HUES64 (cell line): ENCODE data around the gene PKD1L1.

ENCODE experiments used
- H3K27ac ChIP-seq: 2 replicates; pipeline ENCODE4 v1.7.0; 2013; ENCODE audit warnings: low read depth, low read length, inconsistent platforms
- H3K27me3 ChIP-seq: 2 replicates; pipeline ENCODE4 v1.6.1; 2013; ENCODE audit warnings: mild to moderate bottlenecking, low read length; ENCODE audit not compliant: insufficient read depth
- H3K36me3 ChIP-seq: 2 replicates; pipeline ENCODE4 v1.6.1; 2013; ENCODE audit warnings: mild to moderate bottlenecking, low read length; ENCODE audit not compliant: insufficient read depth
- H3K4me1 ChIP-seq: 2 replicates; pipeline ENCODE4 v1.6.1; 2013; ENCODE audit warnings: mild to moderate bottlenecking, low read length, moderate library complexity; ENCODE audit not compliant: insufficient read depth
- H3K4me3 ChIP-seq: 2 replicates; pipeline ENCODE4 v1.5.1; 2013; ENCODE audit warnings: mild to moderate bottlenecking, low read length, moderate library complexity
- H3K9ac ChIP-seq: 2 replicates; pipeline ENCODE4 v1.6.1; 2013; ENCODE audit warnings: mild to moderate bottlenecking, low read depth, low read length
- H3K9me3 ChIP-seq: 2 replicates; pipeline ENCODE4 v1.6.1; 2013; ENCODE audit warnings: low read depth, low read length; ENCODE audit not compliant: insufficient read depth
- WGBS: fragments of 150-250, 120-280 bp; methylation state at CpG from one replicate; pipeline ENCODE4 v1.1.7; 2013; ENCODE audit warnings: missing lambda C conversion rate; 5-methylcytosine and 5-hydroxymethylcytosine counted together

Gene PKD1L1

DNA sequence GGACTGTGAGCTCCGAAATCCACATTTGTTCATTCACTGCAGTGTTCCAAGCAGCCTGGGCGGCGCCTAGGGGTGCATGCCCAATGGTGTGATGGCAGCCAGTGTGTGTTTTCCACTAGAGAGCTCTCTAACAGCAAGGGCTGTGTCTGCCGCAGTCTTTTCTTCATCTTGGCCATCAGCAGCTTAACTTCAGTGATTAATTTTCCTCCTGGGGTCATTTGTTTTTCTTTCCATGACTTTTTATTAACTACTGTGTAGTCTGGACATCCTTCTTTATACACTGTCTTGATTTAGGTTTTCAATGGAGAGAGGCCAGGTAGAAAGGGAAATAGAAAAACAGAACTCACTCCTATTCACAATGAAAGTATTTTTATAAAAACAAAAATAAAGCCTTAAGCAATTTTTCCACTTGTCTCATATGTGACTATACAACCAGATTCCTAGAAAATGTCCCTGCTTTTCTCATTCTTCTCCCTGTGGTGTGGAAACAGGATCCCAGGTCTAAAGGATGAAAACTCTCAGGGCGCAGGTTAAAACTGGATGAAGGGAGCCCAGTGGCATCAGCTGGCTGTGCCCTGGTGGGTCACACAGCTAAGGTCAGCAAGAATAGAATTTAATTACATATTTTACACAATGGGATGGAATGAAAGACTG is 176.8 kb downstream of the PKD1L1 start:
- 88% methylated on average over 5 of the region's 5 CpGs for WGBS
- Histone ChIP-seq H3K9ac (no peak overlapping the region), H3K27ac (no peak overlapping the region)

DNA sequence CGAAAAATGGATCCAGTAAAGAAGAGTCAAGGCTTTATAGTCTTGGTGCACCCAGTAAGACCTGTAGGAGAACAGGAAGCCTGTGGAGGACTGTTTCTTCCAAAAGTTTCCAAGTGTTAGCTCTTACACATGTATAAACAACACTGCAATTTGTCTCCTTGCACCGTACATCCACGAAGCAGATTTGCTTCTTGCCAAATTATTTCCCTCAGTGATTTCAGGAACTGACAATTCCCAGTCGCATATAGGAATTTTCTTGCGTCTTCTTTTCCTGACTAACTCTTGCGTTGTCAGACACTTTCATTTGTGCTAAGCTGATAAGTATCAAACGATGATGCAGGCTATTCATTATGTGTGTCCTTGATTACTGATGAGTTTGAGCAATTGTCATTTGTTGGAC is 182.1 kb downstream of the PKD1L1 start:
- WGBS: 97% methylated on average over 7 of the region's 7 CpGs
- no peaks in the 10 kb centered on the region for H3K27me3 ChIP-seq
- no peaks in the 10 kb centered on the region for H3K36me3 ChIP-seq
- H3K4me1 ChIP-seq: peaks cover 7% of the 10 kb centered on the region; the same call in 1 of the 2 replicates
- H3K4me3 ChIP-seq: no peak overlapping the region
- no peaks in the 10 kb centered on the region for H3K9me3 ChIP-seq
- no peak overlapping the region for H3K9ac ChIP-seq
- no peak overlapping the region for H3K27ac ChIP-seq

More for the DNA sequence above, 176.8 kb downstream of the PKD1L1 start:
- Histone ChIP-seq H3K9me3 (no peaks in the 10 kb centered on the region), H3K4me1 (no peaks in the 10 kb centered on the region; the same call in 1 of the 2 replicates), H3K4me3 (no peak overlapping the region), H3K27me3 (no peaks in the 10 kb centered on the region), H3K36me3 (no peaks in the 10 kb centered on the region)

DNA sequence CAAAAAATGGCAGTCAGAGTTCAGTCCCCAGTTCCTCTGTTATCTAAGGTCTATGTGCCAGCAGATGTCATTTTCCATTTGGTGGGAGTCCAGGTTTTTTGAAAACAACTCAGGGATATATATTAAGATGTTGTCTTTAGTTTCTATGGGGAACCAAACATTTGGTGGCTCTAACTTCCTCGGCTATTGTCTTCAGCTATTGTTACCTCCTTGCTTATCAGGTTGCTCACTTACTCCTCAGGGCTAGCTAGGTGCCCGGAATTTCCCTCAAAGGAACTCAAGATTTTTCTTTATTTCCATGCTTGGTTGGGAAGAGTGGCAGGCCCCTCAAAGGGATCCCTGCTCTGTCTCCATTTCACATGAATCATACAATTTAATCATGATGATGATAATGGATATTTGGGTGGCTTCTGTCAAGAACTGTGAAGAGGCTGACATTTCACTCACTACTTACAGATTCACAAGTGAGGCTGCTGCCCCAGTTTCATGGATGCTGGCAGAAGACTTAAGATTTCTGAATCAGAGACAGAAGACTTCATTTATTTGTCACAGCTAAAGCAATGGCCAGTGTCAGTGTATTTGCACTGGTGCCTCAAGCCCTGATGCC is 182.8 kb downstream of the PKD1L1 start:
- Histone ChIP-seq H3K4me3 (no peak overlapping the region), H3K27ac (no peak overlapping the region), H3K9me3 (no peaks in the 10 kb centered on the region), H3K4me1 (peaks cover 7% of the 10 kb centered on the region; the same call in 1 of the 2 replicates), H3K27me3 (no peaks in the 10 kb centered on the region), H3K9ac (no peak overlapping the region), H3K36me3 (no peaks in the 10 kb centered on the region)
- WGBS: 91% methylated on average over 2 of the region's 2 CpGs

DNA sequence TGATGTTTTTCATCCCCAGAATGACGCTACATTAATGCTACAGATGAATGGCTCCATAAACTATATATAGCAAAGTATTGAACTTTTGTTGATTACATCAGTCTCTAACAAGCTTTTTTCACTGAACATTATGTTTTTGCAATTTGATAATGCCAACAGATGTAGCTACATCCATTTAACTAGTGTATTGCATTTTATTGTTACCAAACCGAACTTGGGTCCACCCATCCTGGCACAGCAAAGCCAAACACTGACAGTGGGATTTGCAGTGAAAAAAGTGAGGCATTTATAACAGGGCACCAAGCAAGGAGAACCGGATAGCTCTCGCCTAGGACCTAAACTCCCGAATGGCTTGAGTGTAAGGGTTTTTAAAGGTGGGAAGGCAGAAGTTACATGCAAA is 183.5 kb downstream of the PKD1L1 start:
- no peaks in the 10 kb centered on the region for H3K36me3 ChIP-seq
- no peak overlapping the region for H3K27ac ChIP-seq
- H3K4me1 ChIP-seq: peaks cover 7% of the 10 kb centered on the region; the same call in 1 of the 2 replicates
- no peak overlapping the region for H3K9ac ChIP-seq
- WGBS: 89% methylated on average over 5 of the region's 5 CpGs
- no peak overlapping the region for H3K4me3 ChIP-seq
- no peaks in the 10 kb centered on the region for H3K9me3 ChIP-seq
- H3K27me3 ChIP-seq: no peaks in the 10 kb centered on the region

DNA sequence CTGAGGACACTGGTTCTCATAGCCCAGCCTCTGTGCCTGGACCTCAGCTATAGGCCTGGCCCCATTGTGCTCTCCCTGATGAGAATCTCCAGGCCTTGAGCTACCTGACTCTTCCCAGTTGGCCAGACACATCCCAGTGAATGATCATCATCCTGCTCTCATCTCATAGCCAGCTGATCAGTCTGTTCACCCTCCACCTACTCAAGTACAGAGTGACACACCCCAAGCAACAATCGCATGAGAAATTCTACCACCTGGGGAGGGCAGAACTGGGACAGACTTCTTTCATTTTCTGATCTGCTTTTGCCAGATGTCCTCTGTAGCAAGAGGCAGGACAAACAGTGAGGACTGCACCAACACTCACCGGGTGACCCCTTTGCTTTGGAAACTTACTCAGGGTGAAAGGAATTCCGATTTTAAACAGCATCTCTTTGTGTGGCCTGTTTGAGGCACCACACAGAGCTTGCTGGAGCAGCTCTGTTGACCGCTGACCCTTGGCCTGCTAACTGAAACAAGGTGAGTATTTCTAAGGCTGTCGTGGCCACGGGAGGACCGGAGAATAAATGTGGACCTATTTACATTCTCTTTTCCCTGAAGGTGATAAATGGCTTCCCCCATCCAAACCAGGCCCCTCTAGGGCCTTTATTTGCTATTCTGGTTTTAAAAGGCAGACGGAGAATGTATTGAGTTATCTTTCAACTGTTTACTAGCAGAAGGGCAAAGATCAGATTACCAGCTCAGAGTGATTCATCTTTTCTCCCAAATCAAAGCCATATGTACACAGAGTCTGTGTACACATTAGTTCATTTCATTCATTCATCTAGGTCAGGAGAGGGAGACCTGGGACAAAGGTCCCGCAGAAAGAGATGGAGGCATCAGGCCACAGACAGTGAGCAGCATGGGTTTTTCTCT is 184.9 kb downstream of the PKD1L1 start:
- no peak overlapping the region for H3K27ac ChIP-seq

DNA sequence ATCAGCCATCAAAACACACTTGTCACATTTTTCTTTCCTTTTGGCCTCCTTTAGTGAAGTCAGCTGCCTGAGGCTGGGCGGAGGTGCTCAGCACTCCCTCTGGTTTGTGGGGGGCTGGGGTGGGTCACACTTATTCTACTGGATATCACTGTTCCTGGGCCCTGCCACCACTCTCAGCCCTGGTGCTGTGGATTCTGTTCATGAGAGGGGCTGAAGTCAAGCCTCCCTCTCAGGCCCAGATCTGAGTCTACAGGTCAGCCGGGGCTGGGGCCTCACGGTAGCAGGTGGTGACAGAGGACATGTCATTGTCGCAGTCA is 185.6 kb downstream of the PKD1L1 start:
- peaks cover 7% of the 10 kb centered on the region; the same call in 1 of the 2 replicates for H3K4me1 ChIP-seq
- no peak overlapping the region for H3K27ac ChIP-seq
- H3K27me3 ChIP-seq: no peaks in the 10 kb centered on the region
- no peak overlapping the region for H3K4me3 ChIP-seq
- WGBS: 92% methylated on average over 4 of the region's 4 CpGs
- H3K9me3 ChIP-seq: no peaks in the 10 kb centered on the region
- H3K9ac ChIP-seq: no peak overlapping the region
- no peaks in the 10 kb centered on the region for H3K36me3 ChIP-seq

More for the DNA sequence above, 184.9 kb downstream of the PKD1L1 start:
- H3K27me3 ChIP-seq: no peaks in the 10 kb centered on the region
- no peak overlapping the region for H3K9ac ChIP-seq
- WGBS: 76% methylated on average over 9 of the region's 9 CpGs
- peaks cover 7% of the 10 kb centered on the region; the same call in 1 of the 2 replicates for H3K4me1 ChIP-seq
- no peaks in the 10 kb centered on the region for H3K36me3 ChIP-seq
- H3K4me3 ChIP-seq: no peak overlapping the region
- H3K9me3 ChIP-seq: no peaks in the 10 kb centered on the region

DNA sequence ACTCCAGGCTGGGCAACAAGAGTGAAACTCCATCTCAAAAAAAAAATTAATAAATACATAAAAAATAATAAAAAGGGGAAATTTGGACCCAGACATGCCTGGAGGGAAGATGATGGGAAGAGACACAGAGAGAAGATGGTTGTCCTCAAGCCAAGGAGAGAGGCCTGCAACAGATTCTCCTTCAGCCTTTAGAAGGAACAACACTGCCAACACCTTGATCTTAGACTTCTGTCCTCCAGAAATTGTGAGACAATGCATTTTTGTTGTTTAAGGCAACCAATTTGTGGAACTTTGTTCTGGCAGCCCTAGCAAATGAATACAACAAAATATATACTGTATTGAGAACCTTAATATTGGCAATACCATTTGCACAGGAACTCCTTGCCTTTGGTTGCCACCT is 186.1 kb downstream of the PKD1L1 start:
- no peak overlapping the region for H3K4me3 ChIP-seq
- H3K27ac ChIP-seq: no peak overlapping the region
- H3K4me1 ChIP-seq: peaks cover 7% of the 10 kb centered on the region; the same call in 1 of the 2 replicates
- H3K36me3 ChIP-seq: no peaks in the 10 kb centered on the region
- no peaks in the 10 kb centered on the region for H3K27me3 ChIP-seq
- H3K9me3 ChIP-seq: no peaks in the 10 kb centered on the region
- H3K9ac ChIP-seq: no peak overlapping the region

DNA sequence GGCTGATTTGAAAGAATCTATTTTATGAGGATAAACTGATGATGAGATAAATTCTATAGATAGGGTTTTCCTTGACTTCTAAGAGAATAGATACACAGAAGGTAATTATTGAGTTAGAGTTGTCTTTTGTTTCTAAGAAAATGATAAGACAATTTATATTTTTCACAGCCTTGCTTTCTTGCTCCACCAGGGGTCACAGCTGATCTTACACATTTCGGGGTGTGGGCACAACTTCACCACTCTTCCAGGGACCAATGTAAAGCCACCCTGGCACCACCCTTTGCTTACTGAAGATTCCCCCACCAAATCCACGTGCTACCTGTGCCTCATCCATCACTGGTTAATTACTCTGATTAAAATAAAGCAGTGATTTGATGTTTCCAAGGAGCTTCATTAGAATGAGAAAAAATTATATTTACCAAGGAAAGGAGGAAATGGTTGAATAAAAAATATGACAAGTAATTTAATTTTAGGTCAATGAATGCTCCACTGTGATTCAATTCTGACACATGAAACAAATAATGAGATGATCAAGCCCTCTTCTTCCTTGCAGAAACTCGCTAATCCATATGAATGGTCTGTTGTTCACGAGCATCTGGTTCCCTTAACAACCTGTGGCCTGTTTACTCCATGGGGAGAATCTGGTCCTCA is 189.1 kb downstream of the PKD1L1 start:
- 86% methylated on average over 4 of the region's 4 CpGs for WGBS
- Histone ChIP-seq H3K27ac (no peak overlapping the region), H3K4me3 (no peak overlapping the region), H3K9me3 (no peaks in the 10 kb centered on the region), H3K4me1 (peaks cover 7% of the 10 kb centered on the region; the same call in 1 of the 2 replicates), H3K36me3 (no peaks in the 10 kb centered on the region), H3K27me3 (no peaks in the 10 kb centered on the region), H3K9ac (no peak overlapping the region)

DNA sequence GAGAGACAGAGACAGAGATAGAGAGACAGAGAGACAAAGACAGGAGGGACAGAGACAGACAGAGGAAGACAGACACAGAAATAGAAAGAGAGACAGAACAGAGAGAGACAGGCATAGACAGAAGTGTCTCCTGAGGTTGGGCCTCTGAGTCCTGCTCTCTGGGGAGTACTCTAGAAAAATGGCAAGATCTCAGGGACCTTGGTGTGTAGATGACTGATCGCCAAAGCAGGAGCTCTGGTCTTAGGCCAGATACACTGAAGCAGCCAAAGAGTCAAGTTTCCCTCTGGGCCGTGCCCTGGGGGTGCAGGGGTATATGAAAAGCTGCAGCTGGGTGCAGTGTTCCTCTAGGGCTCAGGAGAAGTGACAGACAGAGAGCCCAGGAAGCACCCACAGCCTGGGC is 189.7 kb downstream of the PKD1L1 start:
- Histone ChIP-seq H3K27me3 (no peaks in the 10 kb centered on the region), H3K36me3 (no peaks in the 10 kb centered on the region), H3K9ac (no peak overlapping the region), H3K4me1 (peaks cover 6% of the 10 kb centered on the region; the same call in 1 of the 2 replicates), H3K9me3 (no peaks in the 10 kb centered on the region), H3K27ac (no peak overlapping the region), H3K4me3 (no peak overlapping the region)
- 89% methylated on average over 2 of the region's 2 CpGs for WGBS

DNA sequence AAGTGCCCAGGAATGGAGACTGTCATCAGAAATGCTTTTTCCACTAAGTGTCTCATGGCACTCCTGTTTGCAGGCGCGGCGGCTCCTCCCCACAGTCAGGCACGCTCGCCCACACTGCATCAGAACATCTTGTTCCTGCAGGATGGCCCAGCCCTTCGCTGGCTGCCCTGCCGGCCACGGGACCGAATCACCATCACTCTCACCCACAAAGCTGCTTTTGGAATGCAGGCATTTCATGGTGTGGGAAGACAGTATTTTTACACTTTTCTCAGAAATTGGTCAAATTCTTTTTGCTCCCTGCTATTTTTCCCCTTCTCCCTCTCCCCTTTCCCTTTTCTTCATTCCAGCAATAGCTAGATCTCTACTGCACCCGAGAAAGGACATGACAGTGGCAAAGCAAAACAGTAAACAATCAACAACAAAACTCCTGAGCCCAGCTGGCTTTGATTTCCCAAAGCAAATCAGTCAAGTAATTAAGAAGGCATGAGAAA is 190.3 kb downstream of the PKD1L1 start:
- Histone ChIP-seq H3K36me3 (no peaks in the 10 kb centered on the region), H3K4me1 (no peaks in the 10 kb centered on the region), H3K9me3 (no peaks in the 10 kb centered on the region), H3K9ac (no peak overlapping the region), H3K4me3 (no peak overlapping the region), H3K27ac (no peak overlapping the region), H3K27me3 (no peaks in the 10 kb centered on the region)
- WGBS: 87% methylated on average over 10 of the region's 10 CpGs
